Tibial nerve (tissue), 4 donors: Measurements from ENCODE around the gene MST1R.

Experiments used
- CTCF ChIP-seq, 5 experiments: fragments of 200-600 bp in 3 of 5; fragments of 450-650 bp in 2 of 5; sonication (generic) in 3 of 5; IDR thresholded peaks; one replicate each; pipeline ENCODE4 v1.5.1; 2016 to 2019; ENCODE audit warnings: antibody characterized with exemption in 5 of 5, mild to moderate bottlenecking in 3 of 5, moderate library complexity in 2 of 5
- EP300 ChIP-seq, 2 donors: sonication (generic); formaldehyde crosslinking; IDR thresholded peaks; one replicate each; pipeline ENCODE4 v1.6.1; 2017; ENCODE audit warnings: antibody characterized with exemption in 2 of 2, mild to moderate bottlenecking in 1 of 2
- POLR2A ChIP-seq, 2 donors: fragments of 450-650 bp; IDR thresholded peaks; one replicate each; pipeline ENCODE4 v1.6.1; 2017; ENCODE audit warnings: antibody characterized with exemption in 2 of 2, mild to moderate bottlenecking in 2 of 2, moderate library complexity in 2 of 2

- no peak for TF ChIP-seq CTCF (IDR thresholded peaks at IDR 0.05)
- TF ChIP-seq EP300 (IDR thresholded peaks at IDR 0.05): no peak
- no peak for TF ChIP-seq POLR2A (IDR thresholded peaks at IDR 0.05)
These were observed 21.0 kb upstream of the MST1R start for GRCh38 chr3:49924683-49925082.
